Stimulated activated naive CD4-positive, alpha-beta T cell treated with Interleukin-2 at 50 U/mL for 16 hours (primary cell): ENCODE measurements around the gene YIPF3.
"Not testable (repeated sequence)": the region's sequence is repeated elsewhere in the genome, so short reads cannot be mapped to it uniquely, and the experiment has no call there.

Experiments
- DNase-seq: peaks from one replicate; lab custom pipeline; 2025; lab: John Stamatoyannopoulos, UW

The YIPF3 gene

DNA sequence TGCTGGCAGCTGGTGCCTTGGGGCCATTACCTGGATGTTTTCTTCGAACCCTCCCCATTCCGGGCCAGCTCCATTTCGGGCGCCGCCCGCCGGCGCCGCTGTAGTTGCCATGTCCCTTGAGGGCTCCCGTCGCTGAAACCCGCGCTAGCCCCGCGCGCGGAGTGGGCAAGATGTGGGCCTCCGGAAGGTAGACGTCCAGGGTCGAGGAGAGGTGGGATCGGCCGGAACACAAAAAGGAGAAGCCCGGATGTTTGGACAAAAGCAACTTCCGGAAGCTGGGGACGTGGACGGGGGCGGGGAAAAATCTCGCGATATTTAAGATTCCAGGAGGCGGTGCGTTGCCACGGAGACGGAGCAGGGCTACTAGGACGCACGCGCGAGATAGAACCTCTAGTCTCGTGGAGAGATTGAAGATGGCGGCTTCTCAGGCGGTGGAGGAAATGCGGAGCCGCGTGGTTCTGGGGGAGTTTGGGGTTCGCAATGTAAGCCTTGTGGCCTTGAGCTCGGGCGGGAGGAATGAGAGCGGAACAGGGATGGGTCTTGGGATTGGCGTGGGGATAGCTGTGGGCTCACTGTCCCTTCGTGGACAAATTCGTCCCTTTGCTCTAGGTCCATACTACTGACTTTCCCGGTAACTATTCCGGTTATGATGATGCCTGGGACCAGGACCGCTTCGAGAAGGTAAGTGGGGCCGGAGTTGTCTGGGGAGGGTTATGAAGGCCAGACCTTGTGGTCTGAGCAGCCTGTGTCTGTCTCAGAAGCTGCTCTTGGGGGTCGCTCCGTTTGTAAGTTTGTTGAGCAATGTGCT is at the start of gene YIPF3, which contains the start of gene POLR1C:
TSS of gene YIPF3 (minus strand) at position 230 of the 808 bp plus-strand sequence. CDS start at position 111, 119 bp downstream.
TSS of gene POLR1C (plus strand) at position 393 of the 808 bp plus-strand sequence. CDS start at position 414, 21 bp downstream.
- DNase-seq, result peak; percentile 96

DNA sequence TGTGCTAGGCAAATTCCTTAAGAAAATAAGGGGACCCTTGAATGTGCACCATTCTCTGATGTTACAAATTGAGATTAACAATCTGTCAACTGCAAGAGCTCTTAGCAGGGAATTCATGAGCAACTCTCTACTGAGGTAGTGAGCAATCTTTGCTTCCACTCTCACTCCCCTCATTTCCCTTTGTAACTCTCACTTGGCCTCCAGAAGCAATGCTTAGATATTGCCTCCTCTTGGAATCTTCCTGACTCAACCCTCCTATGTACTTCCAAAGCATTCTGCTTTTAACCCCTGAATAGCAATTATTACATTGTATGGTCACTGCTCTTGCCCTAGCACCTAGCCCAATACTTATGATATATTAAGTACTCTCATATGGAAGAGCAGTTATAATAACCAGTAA is 42.6 kb upstream of the YIPF3 start:
- DNase-seq, result no peak

DNA sequence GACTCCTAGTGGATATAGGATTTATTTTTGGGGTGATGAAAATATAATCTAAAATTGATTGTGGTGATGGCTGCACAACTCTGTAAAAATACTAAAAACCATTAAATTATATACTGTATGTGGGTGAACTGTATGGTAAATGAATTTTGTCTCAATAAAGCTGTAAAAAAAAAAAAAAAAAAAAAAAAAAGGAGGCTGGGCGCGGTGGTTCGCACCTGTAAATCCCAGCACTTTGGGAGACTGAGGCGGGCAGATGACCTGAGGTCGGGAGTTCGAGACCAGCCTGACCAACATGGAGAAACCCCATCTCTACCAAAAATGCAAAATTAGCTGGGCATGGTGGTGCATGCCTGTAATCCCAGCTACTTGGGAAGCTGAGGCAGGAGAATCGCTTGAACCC is 40.9 kb upstream of the YIPF3 start:
- DNase-seq, result not testable (repeated sequence)

DNA sequence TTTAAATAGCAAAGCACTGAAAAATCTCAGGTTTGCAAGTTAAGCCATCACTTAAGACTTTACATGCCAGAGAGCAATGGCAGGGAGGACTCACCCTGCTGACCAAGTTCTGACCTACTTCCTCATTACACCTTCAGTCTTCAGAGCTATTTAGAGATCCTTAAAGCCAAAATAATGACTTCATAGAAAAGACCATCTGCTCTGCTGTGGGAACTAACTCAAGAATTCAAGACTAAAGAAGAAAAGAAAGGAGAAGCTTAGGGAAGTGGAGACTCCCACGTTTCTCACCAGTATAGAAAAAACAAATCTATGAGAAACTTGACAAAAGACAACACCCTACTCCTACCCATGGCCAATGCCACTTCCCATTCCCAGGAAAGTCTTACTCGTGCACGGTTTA is 30.5 kb upstream of the YIPF3 start:
- no peak for DNase-seq

DNA sequence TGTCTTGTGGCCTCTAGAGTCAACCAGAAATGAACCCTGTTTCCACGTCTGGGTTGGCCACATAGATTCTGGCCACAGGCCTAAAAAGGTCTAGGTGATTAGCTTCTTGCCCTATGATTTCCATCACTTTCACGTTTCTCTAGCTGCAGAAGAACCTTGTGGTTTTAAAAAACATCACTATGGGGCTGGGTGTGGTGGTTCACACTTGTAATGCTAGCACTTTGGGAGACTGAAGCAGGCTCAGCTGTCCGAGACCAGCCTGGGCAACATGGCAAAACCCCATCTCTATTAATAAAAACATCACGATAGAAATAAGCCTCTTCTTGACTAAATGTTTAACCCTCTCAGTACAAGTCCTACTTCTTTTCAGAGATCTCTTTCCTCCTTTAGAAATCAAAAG is 27.7 kb upstream of the YIPF3 start:
- no peak for DNase-seq

DNA sequence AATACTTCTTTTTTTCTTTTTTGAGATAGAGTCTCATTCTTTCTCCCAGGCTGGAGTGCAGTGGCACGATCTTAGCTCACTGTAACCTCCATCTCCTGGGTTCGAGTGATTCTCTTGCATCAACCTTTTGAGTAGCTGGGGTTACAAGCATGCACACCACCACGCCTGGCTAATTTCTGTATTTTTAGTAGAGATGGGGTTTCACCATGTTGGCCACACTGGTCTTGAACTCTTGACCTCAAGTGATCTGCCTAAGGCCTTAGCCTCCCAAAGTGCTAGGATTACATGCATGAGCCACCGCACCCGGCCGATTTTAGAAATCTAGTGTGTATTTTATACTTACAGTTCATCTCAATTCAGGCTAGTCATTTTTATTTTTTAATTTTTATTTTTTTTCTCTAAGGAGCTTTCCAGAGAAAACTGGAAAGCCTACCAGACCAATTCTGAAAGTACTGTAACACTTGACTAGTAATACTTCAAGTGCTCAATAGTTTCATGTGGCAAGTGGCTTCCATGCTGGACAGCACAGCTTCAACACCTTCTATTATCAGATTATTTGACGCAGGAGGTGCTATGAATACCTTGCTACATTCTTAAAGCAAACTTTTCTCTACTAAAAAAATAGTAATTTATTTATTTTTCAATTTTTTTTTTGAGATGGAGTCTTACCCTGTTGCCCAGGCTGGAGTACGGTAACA is 25.2 kb upstream of the YIPF3 start:
- DNase-seq, result no peak

DNA sequence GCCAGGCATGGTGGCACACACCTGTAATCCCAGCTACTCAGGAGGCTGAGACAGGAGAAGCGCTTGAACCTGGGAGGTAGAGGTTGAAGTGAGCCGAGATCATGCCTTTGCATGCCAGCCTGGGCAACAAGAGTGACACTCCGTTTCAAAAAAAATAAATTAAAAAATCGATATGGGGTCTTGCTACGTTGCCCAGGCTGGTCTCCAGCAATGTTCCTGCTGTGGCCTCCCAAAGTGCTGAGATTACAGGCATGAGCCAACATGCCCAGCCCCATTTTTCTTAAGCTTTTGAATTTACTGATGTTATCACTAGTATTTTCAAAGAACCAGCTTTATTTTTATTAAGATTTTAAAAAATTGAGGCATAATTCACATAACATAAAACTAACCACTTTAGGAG is 23.8 kb upstream of the YIPF3 start:
- no peak for DNase-seq

DNA sequence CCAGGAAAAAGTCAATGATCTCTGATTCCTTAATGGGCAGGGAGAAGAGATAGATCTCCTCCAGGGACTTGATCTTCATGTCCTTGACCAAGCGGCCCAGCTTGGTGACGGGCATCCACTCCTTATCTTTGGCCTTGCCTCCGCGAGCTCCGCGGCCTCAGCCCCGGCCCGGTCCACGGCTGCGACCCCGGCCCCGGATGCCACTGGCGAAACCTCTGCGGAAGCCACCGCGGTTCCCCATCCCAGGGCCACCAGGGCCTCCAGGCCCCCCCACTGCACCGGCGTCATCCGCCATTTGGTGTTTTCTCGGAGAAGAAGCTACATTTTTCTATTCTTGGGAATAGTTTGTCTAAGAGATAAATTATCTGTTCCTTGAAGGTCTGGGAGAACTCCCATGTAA is 22.7 kb upstream of the YIPF3 start:
- not testable (repeated sequence) for DNase-seq

DNA sequence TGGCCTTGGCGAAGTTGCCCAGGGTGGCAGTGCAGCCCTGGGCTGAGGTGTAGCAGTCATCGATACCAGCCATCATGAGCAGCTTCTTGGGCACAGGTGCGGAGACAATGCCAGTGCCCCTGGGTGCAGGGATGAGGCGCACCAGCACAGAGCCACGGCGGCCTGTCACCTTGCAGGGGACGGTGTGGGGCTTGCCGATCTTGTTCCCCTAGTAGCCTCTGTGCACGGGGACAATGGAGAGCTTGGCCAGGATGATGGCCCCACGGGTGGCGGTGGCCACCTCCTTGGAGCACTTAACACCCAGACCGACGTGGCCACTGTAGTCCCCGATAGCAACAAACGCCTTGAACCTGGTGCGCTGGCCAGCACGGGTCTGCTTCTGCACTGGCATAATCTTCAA is 22.3 kb upstream of the YIPF3 start:
- not testable (repeated sequence) for DNase-seq

DNA sequence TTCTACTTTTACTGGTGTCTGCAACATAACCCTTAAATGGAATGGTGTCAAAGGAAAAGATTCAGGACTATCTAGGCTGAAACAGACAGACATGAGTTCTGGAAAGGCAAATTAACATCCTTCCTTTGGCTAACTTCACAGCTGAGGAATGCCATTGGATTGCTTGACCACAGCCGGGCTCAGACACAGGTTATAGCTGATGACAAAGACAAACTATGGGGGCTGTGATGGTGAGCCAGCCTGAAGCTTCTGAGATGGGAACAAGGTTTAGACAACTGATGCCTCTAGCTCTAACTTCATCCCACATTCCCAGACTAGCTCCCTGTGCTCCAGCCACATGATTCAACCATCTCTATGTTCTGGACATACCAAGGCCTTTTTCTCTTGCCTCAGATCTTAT is 15.5 kb upstream of the YIPF3 start:
- no peak for DNase-seq

DNA sequence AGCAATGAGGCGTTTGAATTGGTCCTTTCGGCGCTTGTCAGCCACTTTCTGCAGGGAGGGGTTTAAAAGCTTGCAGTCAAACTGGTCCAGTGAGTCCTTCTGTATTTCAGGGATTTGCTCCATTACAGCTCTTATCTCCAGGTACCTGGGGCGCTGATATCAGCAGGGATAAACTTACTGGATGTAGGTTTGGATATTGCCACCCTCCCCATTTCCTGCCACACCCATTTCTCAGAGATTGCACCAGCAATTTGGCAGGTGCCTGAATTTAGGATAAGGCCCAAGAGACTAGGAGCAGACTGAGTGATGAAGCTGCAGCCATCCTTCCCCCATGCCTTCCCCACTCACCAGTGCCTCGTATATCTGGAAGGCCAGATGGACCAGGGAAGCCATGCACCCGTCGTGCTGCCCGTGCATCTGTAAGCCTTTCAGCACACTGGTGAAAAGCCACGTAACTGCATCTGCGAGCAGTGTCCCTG is 7.8 kb upstream of the YIPF3 start:
- DNase-seq, result no peak

DNA sequence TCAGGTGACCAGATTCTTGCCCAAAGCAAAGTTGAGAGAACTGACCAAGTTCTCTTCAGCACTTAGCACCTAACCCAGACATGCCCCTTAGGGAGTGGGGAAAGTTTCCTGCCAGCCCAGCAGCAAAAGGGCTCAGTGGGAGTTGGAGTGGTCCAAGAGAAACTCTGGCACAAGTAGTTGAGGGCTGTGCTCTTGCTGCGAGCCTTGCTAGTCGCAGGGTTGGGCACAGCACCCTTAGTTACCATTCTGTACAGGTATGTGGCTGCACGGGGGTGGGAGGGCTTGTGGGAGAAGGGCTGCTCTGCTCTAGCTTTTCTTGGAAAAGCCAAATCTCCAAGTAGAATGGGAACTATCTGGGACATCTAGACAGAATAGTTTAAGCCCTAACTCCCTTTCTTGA is 6.6 kb upstream of the YIPF3 start:
- no peak for DNase-seq

DNA sequence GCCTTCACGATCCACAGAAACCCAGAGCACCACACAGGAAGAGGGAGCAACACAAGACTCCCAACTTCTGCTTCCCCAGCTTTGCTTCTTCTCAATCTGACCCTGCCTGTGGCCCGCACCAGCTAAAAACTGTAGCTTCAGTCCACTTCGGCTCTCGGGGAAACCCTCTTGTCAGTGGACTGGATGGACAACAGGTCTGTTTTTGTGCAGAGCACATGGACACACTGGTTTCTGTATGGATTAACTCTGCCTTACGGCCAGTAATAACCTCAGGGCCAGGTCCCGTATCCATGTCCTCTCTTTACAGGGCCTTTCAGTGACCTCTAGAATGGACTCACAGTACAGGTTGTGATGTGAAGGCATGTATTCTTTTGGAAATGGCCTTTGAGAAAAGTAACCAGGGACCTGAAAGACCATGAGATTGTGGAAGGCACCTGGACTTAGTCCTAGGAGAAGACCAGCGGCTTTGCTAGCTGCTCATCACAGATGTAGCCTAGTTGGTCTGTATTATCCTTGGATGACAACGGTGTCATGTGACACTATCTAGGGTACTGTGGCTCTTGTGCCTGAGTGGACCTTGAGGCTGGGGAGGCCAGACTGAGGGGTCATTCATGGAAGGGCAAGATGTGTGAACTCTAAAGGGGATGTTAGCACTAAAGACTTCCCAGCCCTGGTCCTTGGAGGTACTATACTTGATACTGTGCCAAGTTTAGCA is 6.0 kb upstream of the YIPF3 start:
- no peak for DNase-seq

DNA sequence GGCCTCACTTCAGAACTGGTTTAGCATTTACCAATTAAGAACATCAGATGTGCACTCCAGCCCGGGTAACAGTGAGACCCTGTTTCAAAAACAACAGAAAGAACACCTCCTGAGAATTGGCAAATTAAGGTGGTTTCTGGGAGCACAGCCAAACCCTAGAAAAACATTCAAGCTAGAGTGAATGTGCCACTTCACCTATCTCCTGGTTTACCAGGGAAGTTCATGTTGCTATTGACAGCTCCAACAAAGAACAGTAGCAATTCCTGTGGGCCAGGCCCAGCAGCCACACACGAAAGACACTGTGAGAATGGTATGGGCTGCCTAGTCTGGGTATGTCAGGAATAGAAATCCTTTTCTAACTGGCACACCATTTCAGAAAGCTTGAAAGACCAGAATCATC is 5.1 kb upstream of the YIPF3 start:
- no peak for DNase-seq

DNA sequence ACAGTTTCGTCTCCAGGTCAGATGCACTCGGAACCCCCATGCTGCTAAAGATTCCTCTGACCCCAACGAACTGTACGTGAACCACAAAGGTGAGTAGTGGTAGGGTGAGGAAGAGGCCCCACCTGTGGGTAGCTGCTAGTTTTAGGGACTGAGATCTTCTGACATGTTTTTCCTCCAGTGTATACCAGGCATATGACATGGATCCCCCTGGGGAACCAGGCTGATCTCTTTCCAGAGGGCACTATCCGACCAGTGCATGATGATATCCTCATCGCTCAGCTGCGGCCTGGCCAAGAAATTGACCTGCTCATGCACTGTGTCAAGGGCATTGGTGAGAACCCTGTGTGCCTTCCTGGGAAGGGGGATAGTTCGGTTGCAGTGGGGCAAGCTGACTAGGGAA is 3.4 kb upstream of the YIPF3 start:
- DNase-seq, result no peak

DNA sequence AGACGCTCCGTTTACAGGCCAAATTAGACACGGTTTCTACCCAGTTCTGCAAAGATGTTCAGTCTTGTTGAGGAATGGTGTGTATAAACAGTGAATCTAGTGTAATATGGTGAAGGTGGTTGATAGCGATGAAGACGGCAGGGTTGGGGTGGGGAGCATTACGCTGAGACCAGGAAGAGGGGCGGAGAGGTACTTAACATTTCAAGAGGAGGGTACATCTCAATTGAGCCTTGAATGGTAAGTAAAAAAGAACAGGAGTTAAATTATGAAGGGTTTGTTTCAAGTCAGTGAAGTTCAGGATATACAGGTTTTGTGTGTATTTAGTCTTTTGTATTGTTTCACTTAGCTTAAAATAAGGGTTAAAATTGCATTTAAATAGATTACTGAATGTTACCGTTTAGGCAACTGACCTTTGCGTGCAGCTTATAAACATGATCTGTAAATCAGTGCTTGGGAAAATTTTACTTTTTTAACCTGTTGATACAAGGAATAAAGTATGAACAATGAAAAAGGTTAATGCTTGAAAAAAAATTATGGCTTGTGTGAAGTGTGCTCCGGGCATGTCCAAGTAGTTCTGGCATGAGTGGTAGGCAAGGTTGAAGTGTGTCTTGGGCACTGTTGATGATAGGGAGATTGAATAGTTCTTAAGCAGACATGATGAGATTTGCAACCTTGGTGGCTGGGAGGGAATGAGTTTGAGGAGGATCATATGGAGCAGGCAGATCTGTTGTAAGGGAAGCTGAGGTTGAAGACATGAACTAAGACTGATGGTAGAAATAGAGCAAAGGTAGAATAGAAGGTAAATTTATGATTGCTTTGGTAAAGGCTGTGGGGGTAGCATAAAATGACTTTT is 1.0 kb upstream of the YIPF3 start:
- DNase-seq, result no peak

DNA sequence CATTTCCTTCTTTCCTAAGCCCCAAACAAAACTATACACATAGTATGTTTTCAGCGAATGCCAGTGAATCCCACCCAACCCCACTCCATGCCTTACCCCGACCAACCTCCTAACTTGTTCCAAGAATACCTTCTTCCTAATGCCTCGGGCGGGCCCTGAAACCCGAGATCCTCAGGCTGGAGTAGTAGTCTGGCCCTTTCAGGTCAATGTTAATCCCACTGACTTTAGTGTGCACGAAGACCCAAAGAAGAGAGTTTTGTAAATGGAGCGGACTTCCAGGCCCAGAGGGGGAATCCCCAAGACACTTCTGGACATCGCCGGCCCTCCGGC is 394 bp downstream of the YIPF3 start:
- no peak for DNase-seq

DNA sequence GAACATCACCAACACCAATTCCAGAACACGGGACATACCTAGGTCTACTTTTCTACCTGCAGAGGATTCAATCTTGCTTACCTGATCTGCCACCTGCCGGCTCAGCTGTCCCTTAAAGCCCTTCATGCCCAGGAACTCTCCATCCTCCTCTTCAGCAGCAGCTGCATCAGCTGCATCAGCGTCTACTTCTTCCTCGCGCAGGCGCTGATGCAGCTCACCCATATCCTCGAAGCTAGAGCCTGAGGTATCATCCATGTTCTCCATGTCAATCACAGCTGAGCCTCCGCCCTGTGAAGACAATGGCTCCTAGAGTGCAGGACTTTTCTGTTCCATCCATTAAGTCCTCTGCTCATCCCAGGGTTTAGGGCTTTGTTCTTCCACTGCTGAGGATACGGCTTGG is 918 bp downstream of the YIPF3 start:
- no peak for DNase-seq

DNA sequence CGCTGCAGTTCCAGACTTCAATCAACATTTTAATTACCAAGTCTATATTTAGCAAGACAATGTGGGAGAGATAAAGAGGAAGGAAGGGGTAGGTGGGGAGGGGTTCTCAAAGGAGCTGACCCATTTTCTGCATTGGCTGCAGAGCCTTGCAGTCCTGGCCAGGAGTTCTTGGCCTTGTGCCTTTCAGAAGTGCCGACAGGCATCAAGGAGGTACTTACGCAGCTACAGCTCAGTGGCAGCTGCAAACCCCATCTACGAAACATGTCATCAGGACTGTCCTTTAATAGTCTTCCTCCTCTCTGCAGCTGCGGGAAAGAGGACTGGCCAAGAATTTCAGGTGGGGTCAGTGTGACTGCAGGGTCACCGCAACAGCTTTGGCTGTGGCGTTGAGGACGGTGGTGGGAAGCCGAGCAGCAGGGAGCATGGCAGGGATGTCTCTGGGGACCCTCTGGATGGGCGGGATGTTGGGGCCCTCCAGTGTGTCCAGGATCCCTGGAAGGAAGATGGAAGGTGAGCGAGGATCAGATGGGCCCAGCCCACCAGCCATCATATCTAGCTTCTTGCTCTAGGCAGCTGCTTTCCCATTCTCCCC is 4.8 kb downstream of the YIPF3 start:
- DNase-seq, result no peak

DNA sequence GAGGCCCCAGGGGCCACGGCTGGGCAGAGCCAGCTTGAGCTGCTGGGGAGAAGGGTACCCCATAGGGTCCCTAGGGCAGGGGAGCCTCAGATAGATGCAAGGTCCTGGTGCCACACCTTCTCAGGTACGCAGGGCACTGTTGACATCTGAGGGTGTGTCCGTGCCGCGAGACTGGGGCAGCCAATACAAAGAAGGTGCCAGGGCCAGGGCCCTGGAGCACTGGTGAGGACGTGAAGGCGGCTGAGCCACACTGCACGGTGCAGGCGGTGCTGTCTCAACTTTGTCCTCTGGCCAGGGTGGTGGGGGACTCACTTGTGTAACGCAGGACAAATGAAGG is 5.9 kb downstream of the YIPF3 start:
- no peak for DNase-seq

DNA sequence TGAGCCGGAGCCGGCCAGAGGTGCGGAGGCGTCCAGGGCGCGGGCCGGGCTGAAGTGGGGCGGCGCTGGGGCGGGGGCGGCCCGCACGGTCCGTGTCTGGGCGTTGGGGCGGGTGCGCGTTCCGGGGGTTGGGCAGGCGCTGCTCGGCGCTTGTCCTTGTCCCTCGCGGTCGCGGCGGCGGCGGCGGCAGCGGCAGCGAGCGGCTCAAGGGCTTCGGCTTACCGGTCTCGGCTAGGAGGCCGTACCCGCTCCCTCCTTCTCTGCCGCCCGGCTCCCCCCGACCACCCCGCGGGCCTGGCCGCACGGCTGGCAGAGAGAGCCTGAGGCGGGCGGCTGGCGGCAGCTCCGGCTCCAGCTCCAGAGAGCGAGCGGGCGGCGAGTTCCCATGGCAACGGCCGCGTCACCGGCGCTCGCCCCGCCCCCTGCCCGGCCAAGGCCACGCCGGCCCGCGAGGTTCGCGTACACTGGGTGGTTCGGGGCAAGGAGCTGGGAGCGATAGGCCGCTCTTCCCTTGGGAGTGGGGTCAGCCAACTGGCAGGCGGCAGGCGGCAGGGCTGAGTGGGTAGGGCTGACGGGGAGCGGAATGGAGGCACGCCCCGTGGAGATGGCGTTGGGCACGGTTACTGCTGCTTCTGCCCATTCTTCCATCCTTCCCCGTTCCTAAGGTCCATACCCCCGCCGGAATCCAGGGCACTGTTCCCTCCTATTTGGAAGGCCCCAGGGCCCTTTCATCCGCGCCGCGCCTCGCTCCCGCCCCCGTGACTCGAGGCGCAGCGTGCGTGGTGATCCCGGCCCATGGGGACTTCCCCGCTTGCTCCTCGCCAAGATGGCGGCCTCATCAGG is 6.5 kb downstream of the YIPF3 start, which contains the start of gene LRRC73:
TSS of gene LRRC73 (minus strand) at position 363 of the 843 bp plus-strand sequence. CDS start 561 bp downstream, outside the sequence.
- DNase-seq, result peak; percentile 73
